ENCODE measurements around the gene RASGEF1B. TPM values are rescaled to one million over a fixed set of nuclear protein-coding genes. Genes with fewer than 3 reads are reported as not detected.
A peak's percentile ranks its signal among the peaks of the same experiment; 100 is the strongest.

Gene RASGEF1B
- total RNA-seq, 2 experiments from 2014 or later = 8.0 to 8.2 TPM

GRCh38 chr4:81469781-81470455 lies 1.8 kb downstream of the RASGEF1B start:
- Mint-ChIP-seq H3K4me3 (peak overlapping the region; percentile 95), H3K36me3 (peaks cover 2% of the 10 kb centered on the region), H3K9me3 (peaks cover 2% of the 10 kb centered on the region), H3K27ac (peak overlapping the region; percentile 91), H3K27me3 (no peaks in the 10 kb centered on the region), H3K4me1 (peaks cover 31% of the 10 kb centered on the region)
- DNase-seq = no peak
- POLR2A ChIA-PET = interaction anchor here (0.8 to 3.6 kb wide), 6 partner anchors 14 to 744 kb away, joined by 3 to 55 read pairs (median 5); no protein-coding TSS in a partner anchor
- ATAC-seq (ENCODE audit: low read depth) = no peak

- POLR2A ChIA-PET = no interaction called here
- ATAC-seq (ENCODE audit: low read depth) = no peak
- Mint-ChIP-seq H3K9me3 (no peaks in the 10 kb centered on the region), H3K4me1 (peaks cover 28% of the 10 kb centered on the region), H3K36me3 (no peaks in the 10 kb centered on the region), H3K27ac (no peak overlapping the region), H3K4me3 (no peak overlapping the region), H3K27me3 (no peaks in the 10 kb centered on the region)
- DNase-seq = no peak
These were observed 3.0 kb downstream of the RASGEF1B start for GRCh38 chr4:81468678-81469077.

GRCh38 chr4:81467672-81467964 lies 4.1 kb downstream of the RASGEF1B start:
- no peak overlapping the region for H3K27ac Mint-ChIP-seq
- H3K4me3 Mint-ChIP-seq = no peak overlapping the region
- no peak for DNase-seq
- no peaks in the 10 kb centered on the region for H3K9me3 Mint-ChIP-seq
- ATAC-seq (ENCODE audit: low read depth) = no peak
- H3K36me3 Mint-ChIP-seq = no peaks in the 10 kb centered on the region
- POLR2A ChIA-PET = interaction anchor here (1.1 kb wide), 1 partner anchor 376 kb away, joined by 6 read pairs; no protein-coding TSS in a partner anchor
- H3K4me1 Mint-ChIP-seq = peaks cover 25% of the 10 kb centered on the region
- H3K27me3 Mint-ChIP-seq = no peaks in the 10 kb centered on the region

- DNase-seq (no peak), ATAC-seq (ENCODE audit: low read depth) (no peak)
- POLR2A ChIA-PET = interaction anchor here (0.6 to 1.1 kb wide), 2 partner anchors 36 to 377 kb away, joined by 3 to 6 read pairs; no protein-coding TSS in a partner anchor
- Mint-ChIP-seq H3K4me3 (no peak overlapping the region), H3K4me1 (peaks cover 24% of the 10 kb centered on the region), H3K27ac (no peak overlapping the region), H3K36me3 (no peaks in the 10 kb centered on the region), H3K27me3 (no peaks in the 10 kb centered on the region), H3K9me3 (no peaks in the 10 kb centered on the region)
These were observed 4.7 kb downstream of the RASGEF1B start for GRCh38 chr4:81466841-81467671.

GRCh38 chr4:81465406-81466340 lies 6.0 kb downstream of the RASGEF1B start:
- POLR2A ChIA-PET = interaction anchor here (0.6 to 0.7 kb wide), 2 partner anchors 35 to 184 kb away, joined by 3 read pairs; no protein-coding TSS in a partner anchor
- no peak for ATAC-seq (ENCODE audit: low read depth)

GRCh38 chr4:81460834-81461233 lies 10.9 kb downstream of the RASGEF1B start:
- DNase-seq (no peak), ATAC-seq (ENCODE audit: low read depth) (no peak)
- no peaks in the 10 kb centered on the region for H3K9me3 Mint-ChIP-seq
- no peak overlapping the region for H3K4me3 Mint-ChIP-seq
- H3K27ac Mint-ChIP-seq = no peak overlapping the region
- H3K27me3 Mint-ChIP-seq = no peaks in the 10 kb centered on the region
- peaks cover 13% of the 10 kb centered on the region for H3K4me1 Mint-ChIP-seq
- peaks cover 16% of the 10 kb centered on the region for H3K36me3 Mint-ChIP-seq
- POLR2A ChIA-PET = interaction anchor here (1.4 kb wide), 1 partner anchor 10 kb away, joined by 3 read pairs; no protein-coding TSS in a partner anchor

More at GRCh38 chr4:81465406-81466340, 6.0 kb downstream of the RASGEF1B start:
- Mint-ChIP-seq H3K27me3 (no peaks in the 10 kb centered on the region), H3K4me3 (no peak overlapping the region), H3K36me3 (no peaks in the 10 kb centered on the region), H3K9me3 (no peaks in the 10 kb centered on the region), H3K27ac (no peak overlapping the region), H3K4me1 (peaks cover 23% of the 10 kb centered on the region)
- DNase-seq = no peak

- Mint-ChIP-seq H3K4me3 (no peak overlapping the region), H3K36me3 (peaks cover 18% of the 10 kb centered on the region), H3K27me3 (no peaks in the 10 kb centered on the region), H3K4me1 (peaks cover 16% of the 10 kb centered on the region), H3K9me3 (no peaks in the 10 kb centered on the region), H3K27ac (no peak overlapping the region)
- DNase-seq (no peak), ATAC-seq (ENCODE audit: low read depth) (no peak)
- POLR2A ChIA-PET = no interaction called here
These were observed 11.5 kb downstream of the RASGEF1B start for GRCh38 chr4:81460191-81460701.

GRCh38 chr4:81459228-81459627 lies 12.5 kb downstream of the RASGEF1B start:
- DNase-seq (no peak), ATAC-seq (ENCODE audit: low read depth) (no peak)
- no peak overlapping the region for H3K4me3 Mint-ChIP-seq
- H3K4me1 Mint-ChIP-seq = peaks cover 21% of the 10 kb centered on the region
- no peaks in the 10 kb centered on the region for H3K27me3 Mint-ChIP-seq
- no peaks in the 10 kb centered on the region for H3K9me3 Mint-ChIP-seq
- H3K27ac Mint-ChIP-seq = no peak overlapping the region
- peaks cover 21% of the 10 kb centered on the region for H3K36me3 Mint-ChIP-seq
- POLR2A ChIA-PET = no interaction called here

- Mint-ChIP-seq H3K9me3 (no peaks in the 10 kb centered on the region), H3K4me3 (no peak overlapping the region), H3K27ac (no peak overlapping the region), H3K27me3 (no peaks in the 10 kb centered on the region), H3K36me3 (peaks cover 28% of the 10 kb centered on the region), H3K4me1 (peaks cover 21% of the 10 kb centered on the region)
- DNase-seq (no peak), ATAC-seq (ENCODE audit: low read depth) (no peak)
- POLR2A ChIA-PET = no interaction called here
These were observed 13.7 kb downstream of the RASGEF1B start for GRCh38 chr4:81457921-81458520.

GRCh38 chr4:81457345-81457744 lies 14.4 kb downstream of the RASGEF1B start:
- H3K27me3 Mint-ChIP-seq = no peaks in the 10 kb centered on the region
- H3K9me3 Mint-ChIP-seq = no peaks in the 10 kb centered on the region
- DNase-seq = no peak
- H3K27ac Mint-ChIP-seq = no peak overlapping the region
- POLR2A ChIA-PET = no interaction called here
- peaks cover 21% of the 10 kb centered on the region for H3K4me1 Mint-ChIP-seq
- H3K4me3 Mint-ChIP-seq = no peak overlapping the region
- peaks cover 28% of the 10 kb centered on the region for H3K36me3 Mint-ChIP-seq
- no peak for ATAC-seq (ENCODE audit: low read depth)

GRCh38 chr4:81455897-81456296 lies 15.8 kb downstream of the RASGEF1B start:
- DNase-seq (no peak), ATAC-seq (ENCODE audit: low read depth) (no peak)
- POLR2A ChIA-PET = interaction anchor here (1.7 kb wide), 1 partner anchor 15 kb away, joined by 7 read pairs; the partner anchor contains the start of gene RASGEF1B
- Mint-ChIP-seq H3K27ac (peak overlapping the region; percentile 19), H3K4me1 (peaks cover 16% of the 10 kb centered on the region), H3K27me3 (no peaks in the 10 kb centered on the region), H3K9me3 (no peaks in the 10 kb centered on the region), H3K36me3 (peaks cover 28% of the 10 kb centered on the region), H3K4me3 (no peak overlapping the region)

GRCh38 chr4:81454948-81455347 lies 16.8 kb downstream of the RASGEF1B start:
- H3K36me3 Mint-ChIP-seq = peaks cover 28% of the 10 kb centered on the region
- H3K27ac Mint-ChIP-seq = no peak overlapping the region
- no peaks in the 10 kb centered on the region for H3K27me3 Mint-ChIP-seq

More at GRCh38 chr4:81454948-81455347, 16.8 kb downstream of the RASGEF1B start:
- no peak overlapping the region for H3K4me3 Mint-ChIP-seq
- peaks cover 15% of the 10 kb centered on the region for H3K4me1 Mint-ChIP-seq
- DNase-seq (no peak), ATAC-seq (ENCODE audit: low read depth) (no peak)
- H3K9me3 Mint-ChIP-seq = no peaks in the 10 kb centered on the region
- POLR2A ChIA-PET = interaction anchor here (1.7 kb wide), 1 partner anchor 16 kb away, joined by 7 read pairs; the partner anchor contains the start of gene RASGEF1B

Data from activated naive CD8-positive, alpha-beta T cell treated with anti-CD3 and anti-CD28 coated beads, Interleukin-2, amount 10 ng/mL, durations not matched to agents 7 days and 5 days (primary cell).